Measurements from ENCODE around the gene SENP1.

- TF ChIP-seq POLR2AphosphoS5 (IDR thresholded peaks at IDR 0.05) (no peak), CTCF (IDR thresholded peaks at IDR 0.05) (no peak), POLR2A (IDR thresholded peaks at IDR 0.05) (no peak)
Measured at GRCh38 chr12:48080285-48080684, 25.6 kb downstream of the SENP1 start.

All from prostate gland (tissue), 2 donors.